Activated CD4-positive, alpha-beta memory T cell treated with anti-CD3 and anti-CD28 coated beads, Interleukin-2, amount 10 ng/mL, durations not matched to agents 7 days and 5 days (primary cell): ENCODE measurements around the gene SLCO2B1. TPM values are rescaled to one million over a fixed set of nuclear protein-coding genes. Genes with fewer than 3 reads are reported as not detected.

Experiments used
- CTCF ChIA-PET: fragments of 350-600 bp; sonication (Branson Sonifier 250); formaldehyde crosslinking; loops from one replicate; lab custom pipeline; 2021; ENCODE audit warnings: antibody characterized with exemption, inconsistent platforms; lab: Charles Lee
- POLR2A ChIA-PET: fragments of 350-600 bp; sonication (Branson Sonifier 250); formaldehyde crosslinking; loops from one replicate; lab custom pipeline; 2021; ENCODE audit warnings: antibody characterized with exemption; lab: Charles Lee
- DNase-seq: peaks from one replicate; pipeline ENCODE4 v3.0.0-alpha.2; 2020
- H3K27ac Mint-ChIP-seq: one replicate; pipeline ENCODE4 v1.8.0; 2021; ENCODE audit warnings: mild to moderate bottlenecking, mixed read lengths
- H3K27me3 Mint-ChIP-seq: one replicate; pipeline ENCODE4 v1.8.0; 2021; ENCODE audit warnings: mixed read lengths
- H3K36me3 Mint-ChIP-seq: one replicate; pipeline ENCODE4 v1.8.0; 2021; ENCODE audit warnings: low read depth, mixed read lengths
- H3K4me1 Mint-ChIP-seq: one replicate; pipeline ENCODE4 v1.8.0; 2021; ENCODE audit warnings: mixed read lengths
- H3K4me3 Mint-ChIP-seq: one replicate; pipeline ENCODE4 v1.8.0; 2021; ENCODE audit warnings: mild to moderate bottlenecking, mixed read lengths
- H3K9me3 Mint-ChIP-seq: one replicate; pipeline ENCODE4 v1.8.0; 2021; ENCODE audit warnings: mixed read lengths
- total RNA-seq, 2 experiments: library from RNA; stranded (reverse); gene quantifications; one replicate each; pipeline ENCODE4 v1.2.3, GENCODE V29; 2021

SLCO2B1 gene
- total RNA-seq, 2 experiments from 2014 or later: 0.23 to 0.30 TPM

DNA sequence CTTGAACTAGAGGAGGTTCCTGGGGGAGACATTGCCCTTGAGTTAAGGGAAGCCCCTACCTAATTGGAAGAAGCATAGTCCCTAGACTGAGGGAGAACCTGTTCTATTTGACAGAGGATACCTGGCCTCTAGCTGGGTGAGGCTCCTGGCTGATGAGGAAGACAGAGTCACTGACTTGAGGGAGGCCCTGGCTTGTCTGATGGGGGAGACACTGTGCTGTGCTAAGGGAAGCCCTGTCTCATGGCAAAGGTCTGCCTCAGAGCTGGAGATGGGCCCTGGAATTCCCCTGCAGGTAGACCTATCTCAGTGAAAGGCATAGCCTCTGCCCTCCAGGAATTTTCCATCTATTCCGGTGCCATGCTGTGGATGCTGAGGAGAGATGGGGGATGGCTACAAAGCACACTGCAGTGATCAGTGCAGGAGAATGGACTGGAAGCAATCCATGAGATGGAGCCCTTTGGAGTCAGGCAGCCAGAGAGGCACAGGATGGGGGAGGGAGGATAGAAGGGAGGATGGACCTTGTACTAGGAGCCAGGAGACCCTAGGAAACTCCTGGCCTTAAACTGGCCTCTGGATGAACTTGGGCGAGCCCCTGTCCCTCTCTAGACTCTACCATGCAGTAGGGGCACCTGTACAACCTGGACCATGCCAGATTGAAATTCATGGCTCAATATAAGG is 39.9 kb downstream of the SLCO2B1 start:
- CTCF ChIA-PET: interaction anchor here (0.6 to 2.5 kb wide), 3 partner anchors 14 to 47 kb away, joined by 3 to 9 read pairs (median 7); no protein-coding TSS in a partner anchor
- Mint-ChIP-seq H3K27ac (no peak overlapping the region), H3K27me3 (peaks cover 12% of the 10 kb centered on the region), H3K9me3 (no peaks in the 10 kb centered on the region), H3K36me3 (no peaks in the 10 kb centered on the region), H3K4me1 (no peaks in the 10 kb centered on the region), H3K4me3 (no peak overlapping the region)
- DNase-seq: no peak
- POLR2A ChIA-PET: no interaction called here

DNA sequence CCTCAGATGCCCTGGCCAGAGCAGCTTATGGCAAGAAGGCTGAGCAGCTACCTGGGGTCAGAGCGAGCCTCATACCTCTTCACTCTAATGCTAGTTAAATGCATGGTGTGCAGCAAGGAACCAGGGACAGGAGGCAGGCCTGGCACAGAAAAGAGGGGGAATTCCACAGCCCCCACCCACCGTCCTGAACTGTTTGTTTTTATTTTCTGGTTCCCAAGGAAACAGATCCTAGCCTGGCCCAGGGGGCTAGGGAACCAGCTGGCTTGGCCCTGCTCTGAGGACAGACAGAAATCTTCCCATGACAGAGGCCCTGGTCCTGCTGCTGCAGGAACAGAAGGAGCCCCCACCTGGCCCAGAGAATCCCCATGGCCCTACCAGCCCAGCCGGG is 40.4 kb downstream of the SLCO2B1 start:
- ChIA-PET POLR2A (no interaction called here), CTCF (interaction anchor here (2.5 kb wide), 1 partner anchor 14 kb away, joined by 7 read pairs; no protein-coding TSS in a partner anchor)
- H3K4me1 Mint-ChIP-seq: no peaks in the 10 kb centered on the region
- H3K27ac Mint-ChIP-seq: no peak overlapping the region
- H3K27me3 Mint-ChIP-seq: peaks cover 10% of the 10 kb centered on the region
- DNase-seq: no peak
- H3K36me3 Mint-ChIP-seq: no peaks in the 10 kb centered on the region
- H3K4me3 Mint-ChIP-seq: no peak overlapping the region
- H3K9me3 Mint-ChIP-seq: no peaks in the 10 kb centered on the region

DNA sequence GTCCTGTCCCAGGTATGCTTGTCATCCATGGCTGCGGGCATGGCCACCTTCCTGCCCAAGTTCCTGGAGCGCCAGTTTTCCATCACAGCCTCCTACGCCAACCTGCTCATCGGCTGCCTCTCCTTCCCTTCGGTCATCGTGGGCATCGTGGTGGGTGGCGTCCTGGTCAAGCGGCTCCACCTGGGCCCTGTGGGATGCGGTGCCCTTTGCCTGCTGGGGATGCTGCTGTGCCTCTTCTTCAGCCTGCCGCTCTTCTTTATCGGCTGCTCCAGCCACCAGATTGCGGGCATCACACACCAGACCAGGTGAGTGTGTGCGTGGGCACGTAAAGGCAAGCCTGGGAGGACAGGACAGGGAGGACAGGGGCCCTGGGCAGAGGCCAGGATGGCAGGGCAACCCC is 42.4 kb downstream of the SLCO2B1 start:
- Mint-ChIP-seq H3K36me3 (no peaks in the 10 kb centered on the region), H3K4me1 (no peaks in the 10 kb centered on the region), H3K27ac (no peak overlapping the region), H3K9me3 (no peaks in the 10 kb centered on the region), H3K27me3 (peaks cover 9% of the 10 kb centered on the region), H3K4me3 (no peak overlapping the region)
- CTCF ChIA-PET: interaction anchor here (1.0 to 2.5 kb wide), 3 partner anchors 12 to 171 kb away, joined by 3 to 7 read pairs (median 4); no protein-coding TSS in a partner anchor
- POLR2A ChIA-PET: no interaction called here
- no peak for DNase-seq

DNA sequence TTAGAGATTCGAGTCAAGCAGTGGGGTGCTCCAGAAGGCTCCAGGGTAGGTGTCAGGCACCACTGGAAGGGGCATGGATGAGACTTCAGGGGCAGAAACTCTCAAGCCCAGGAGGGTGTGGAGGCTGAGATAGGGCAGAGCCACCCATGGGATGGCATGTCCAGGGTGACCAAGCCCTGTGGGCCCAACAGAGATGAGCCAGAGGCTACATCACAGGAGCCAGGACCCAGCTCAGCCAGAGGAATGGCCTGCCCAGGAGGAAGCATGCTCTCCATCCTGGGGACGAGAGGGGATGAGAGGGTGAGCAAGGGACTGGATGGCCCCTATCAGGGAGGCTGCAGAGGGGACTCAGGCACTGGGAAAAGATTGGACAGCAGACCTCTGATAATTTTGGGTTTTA is 42.8 kb downstream of the SLCO2B1 start:
- peaks cover 11% of the 10 kb centered on the region for H3K27me3 Mint-ChIP-seq
- DNase-seq: no peak
- no peaks in the 10 kb centered on the region for H3K36me3 Mint-ChIP-seq
- H3K4me3 Mint-ChIP-seq: no peak overlapping the region
- no peaks in the 10 kb centered on the region for H3K4me1 Mint-ChIP-seq
- H3K27ac Mint-ChIP-seq: no peak overlapping the region
- POLR2A ChIA-PET: no interaction called here
- CTCF ChIA-PET: interaction anchor here (1.0 to 4.4 kb wide), 3 partner anchors 12 to 171 kb away, joined by 3 to 41 read pairs (median 4); no protein-coding TSS in a partner anchor
- no peaks in the 10 kb centered on the region for H3K9me3 Mint-ChIP-seq

DNA sequence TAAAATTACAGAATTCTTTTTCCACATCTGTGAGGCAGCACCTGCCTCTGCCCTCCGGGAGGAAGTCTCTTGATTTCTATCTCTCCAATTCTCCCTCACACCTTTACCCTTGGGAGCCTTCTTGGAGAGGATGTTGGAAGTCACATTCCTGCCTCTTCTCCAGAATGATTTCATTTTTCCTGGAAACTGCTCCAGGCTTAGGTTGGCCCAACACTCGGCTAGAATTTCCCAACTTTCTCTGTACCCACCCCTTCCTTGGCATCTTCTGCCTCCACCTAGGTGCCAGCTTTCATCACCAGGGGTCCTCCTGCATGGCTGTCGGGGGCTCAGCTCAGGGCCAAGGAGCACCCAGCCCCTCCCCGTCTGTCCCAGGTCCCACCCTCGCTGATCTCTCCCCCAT is 43.2 kb downstream of the SLCO2B1 start:
- POLR2A ChIA-PET: no interaction called here
- H3K36me3 Mint-ChIP-seq: no peaks in the 10 kb centered on the region
- no peak overlapping the region for H3K4me3 Mint-ChIP-seq
- no peaks in the 10 kb centered on the region for H3K4me1 Mint-ChIP-seq
- peaks cover 13% of the 10 kb centered on the region for H3K27me3 Mint-ChIP-seq
- no peak overlapping the region for H3K27ac Mint-ChIP-seq
- no peak for DNase-seq
- H3K9me3 Mint-ChIP-seq: no peaks in the 10 kb centered on the region
- CTCF ChIA-PET: interaction anchor here (1.0 to 4.4 kb wide), 4 partner anchors 11 to 172 kb away, joined by 3 to 41 read pairs (median 9); no protein-coding TSS in a partner anchor

DNA sequence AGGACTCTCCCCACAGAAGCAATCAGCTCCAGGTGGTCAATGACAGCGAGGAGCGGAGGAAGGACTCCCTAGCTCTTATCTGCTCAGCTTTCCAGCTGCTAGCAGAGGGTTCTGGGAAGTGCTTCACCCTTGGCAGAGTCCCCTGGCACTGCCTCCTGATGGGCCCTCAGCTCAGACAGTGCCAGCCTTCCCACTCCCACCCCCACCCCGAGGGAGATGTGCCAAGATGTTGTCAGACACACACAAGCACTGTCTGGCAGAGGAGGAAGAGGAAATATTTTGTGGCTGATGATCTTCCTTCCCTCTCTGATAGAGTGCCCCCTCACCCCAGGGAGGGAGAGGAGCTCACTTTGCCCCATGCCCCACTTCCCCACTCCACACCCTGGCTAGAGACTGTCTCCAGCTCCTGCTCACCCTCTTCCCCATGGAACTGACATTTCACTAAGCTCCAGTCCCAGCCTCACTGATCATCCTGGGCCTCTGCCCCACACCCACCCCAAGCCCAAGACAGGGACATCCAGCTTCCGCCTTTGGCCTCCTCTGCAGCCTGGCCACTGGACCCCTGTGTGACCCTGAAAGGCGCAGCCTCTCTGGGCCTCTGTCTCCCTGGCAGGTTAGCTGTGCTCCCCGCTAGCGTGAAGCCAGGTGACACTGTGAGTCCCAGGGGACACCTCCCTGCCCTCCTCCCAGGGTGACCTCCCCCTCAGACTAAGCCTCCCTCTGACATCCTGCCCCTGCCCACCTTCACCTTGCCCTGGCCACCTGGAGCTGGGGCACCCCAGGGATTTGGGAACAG is 44.5 kb downstream of the SLCO2B1 start:
- Mint-ChIP-seq H3K36me3 (no peaks in the 10 kb centered on the region), H3K4me1 (no peaks in the 10 kb centered on the region), H3K4me3 (no peak overlapping the region), H3K27ac (no peak overlapping the region), H3K9me3 (no peaks in the 10 kb centered on the region), H3K27me3 (peaks cover 14% of the 10 kb centered on the region)
- no peak for DNase-seq
- POLR2A ChIA-PET: interaction anchor here (0.6 to 1.8 kb wide), 3 partner anchors 10 to 39 kb away, joined by 3 to 4 read pairs (median 4); no protein-coding TSS in a partner anchor
- CTCF ChIA-PET: interaction anchor here (0.9 to 4.4 kb wide), 5 partner anchors 10 to 53 kb away, joined by 3 to 41 read pairs (median 4); no protein-coding TSS in a partner anchor

DNA sequence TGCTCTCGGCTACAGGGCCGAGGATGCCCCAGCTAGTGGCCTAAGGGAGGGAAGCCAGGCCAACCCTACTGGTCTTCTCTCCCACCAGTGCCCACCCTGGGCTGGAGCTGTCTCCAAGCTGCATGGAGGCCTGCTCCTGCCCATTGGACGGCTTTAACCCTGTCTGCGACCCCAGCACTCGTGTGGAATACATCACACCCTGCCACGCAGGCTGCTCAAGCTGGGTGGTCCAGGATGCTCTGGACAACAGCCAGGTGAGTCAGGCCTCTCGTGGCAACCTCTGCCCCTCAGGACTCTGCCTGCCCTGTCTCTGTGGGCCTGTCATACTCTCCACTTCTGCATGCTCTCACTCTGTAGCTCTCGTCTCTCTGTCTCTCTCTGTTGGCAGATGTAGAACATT is 45.5 kb downstream of the SLCO2B1 start:
- no peak overlapping the region for H3K27ac Mint-ChIP-seq
- DNase-seq: no peak
- H3K27me3 Mint-ChIP-seq: peaks cover 14% of the 10 kb centered on the region
- H3K4me3 Mint-ChIP-seq: no peak overlapping the region
- H3K9me3 Mint-ChIP-seq: no peaks in the 10 kb centered on the region
- POLR2A ChIA-PET: interaction anchor here (1.3 to 1.8 kb wide), 2 partner anchors 9 to 22 kb away, joined by 4 read pairs; no protein-coding TSS in a partner anchor
- H3K36me3 Mint-ChIP-seq: no peaks in the 10 kb centered on the region
- H3K4me1 Mint-ChIP-seq: no peaks in the 10 kb centered on the region
- CTCF ChIA-PET: interaction anchor here (0.9 to 4.4 kb wide), 5 partner anchors 8 to 54 kb away, joined by 3 to 41 read pairs (median 4); no protein-coding TSS in a partner anchor

DNA sequence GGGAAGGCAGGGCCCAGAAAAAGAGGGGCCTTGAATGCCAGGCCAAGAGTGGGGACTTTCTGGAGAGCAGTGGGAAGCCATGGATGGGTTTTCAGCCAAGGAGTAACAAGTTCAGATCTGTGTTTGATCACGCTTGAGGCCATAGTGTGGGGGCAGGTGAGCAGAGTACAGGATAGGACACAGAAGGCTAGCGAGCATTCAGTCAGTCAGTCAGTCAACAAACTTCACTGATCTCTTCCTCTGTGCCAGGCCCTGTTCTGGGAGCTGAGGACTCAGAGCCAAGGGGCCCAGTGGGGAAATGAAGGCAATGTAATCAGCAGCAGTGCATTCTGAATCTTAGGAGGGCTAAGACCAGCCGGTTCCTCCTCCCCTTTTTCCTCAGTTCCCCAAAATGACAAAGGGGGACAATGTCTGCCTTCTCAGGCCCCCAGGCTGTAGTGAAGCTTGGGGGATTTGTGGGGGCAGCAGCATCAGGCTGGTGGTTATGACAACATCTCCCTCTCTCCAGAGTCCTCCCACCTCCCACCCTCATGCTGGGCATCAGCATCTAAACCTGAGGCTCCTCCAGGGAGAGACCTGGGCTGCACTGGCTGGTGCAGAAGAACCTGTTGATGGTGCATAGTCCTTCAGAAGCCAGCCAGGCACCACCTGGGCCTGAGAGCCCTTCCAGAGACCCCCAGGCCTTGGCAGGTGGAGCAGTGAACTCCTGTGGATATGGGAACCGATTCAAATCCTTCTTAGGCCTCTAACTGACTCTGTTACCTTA is 46.8 kb downstream of the SLCO2B1 start:
- ChIA-PET CTCF (interaction anchor here (4.4 kb wide), 1 partner anchor 56 kb away, joined by 41 read pairs; no protein-coding TSS in a partner anchor), POLR2A (no interaction called here)
- no peaks in the 10 kb centered on the region for H3K4me1 Mint-ChIP-seq

DNA sequence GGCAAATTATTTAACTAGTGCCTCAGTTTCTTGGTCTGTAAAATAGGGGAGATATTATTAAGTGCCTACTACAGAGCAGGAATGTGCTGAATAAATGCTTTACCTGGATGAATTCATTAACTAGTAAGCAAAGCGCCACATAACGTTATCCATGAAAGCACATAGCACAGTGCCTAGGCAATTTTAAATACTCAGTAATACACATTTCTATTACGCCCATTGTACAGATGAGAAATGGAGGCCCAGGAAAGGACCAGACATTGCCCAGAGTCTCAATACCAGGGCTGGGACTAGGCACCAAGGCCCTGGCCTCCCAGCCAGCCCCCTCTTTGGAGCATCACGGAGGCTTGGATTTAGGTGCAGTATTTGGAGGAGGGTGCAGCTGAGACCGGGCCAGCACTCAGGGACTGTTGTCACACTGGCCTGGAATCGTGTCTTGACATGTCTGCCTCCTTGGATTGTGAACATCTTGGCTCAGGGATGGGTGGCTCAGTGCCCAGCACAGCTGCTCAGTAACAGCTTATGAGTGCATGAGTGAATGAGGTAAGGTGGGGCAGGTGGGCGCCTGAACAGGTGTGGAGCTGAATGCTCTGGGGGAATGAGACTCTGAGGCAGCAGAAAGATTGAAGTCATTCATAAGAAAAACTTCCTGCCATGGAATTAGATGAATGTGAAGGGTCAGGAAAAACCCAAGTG is 47.5 kb downstream of the SLCO2B1 start:
- H3K9me3 Mint-ChIP-seq: no peaks in the 10 kb centered on the region
- H3K4me3 Mint-ChIP-seq: no peak overlapping the region
- H3K27me3 Mint-ChIP-seq: peaks cover 14% of the 10 kb centered on the region
- CTCF ChIA-PET: interaction anchor here (4.4 to 15.0 kb wide), 2 partner anchors 56 kb away, joined by 41 to 581 read pairs; no protein-coding TSS in a partner anchor
- no peaks in the 10 kb centered on the region for H3K36me3 Mint-ChIP-seq
- H3K4me1 Mint-ChIP-seq: no peaks in the 10 kb centered on the region
- no peak for DNase-seq
- POLR2A ChIA-PET: interaction anchor here (1.2 kb wide), 1 partner anchor 58 kb away, joined by 3 read pairs; no protein-coding TSS in a partner anchor
- H3K27ac Mint-ChIP-seq: no peak overlapping the region

More for the DNA sequence above, 46.8 kb downstream of the SLCO2B1 start:
- Mint-ChIP-seq H3K4me3 (no peak overlapping the region), H3K27ac (no peak overlapping the region), H3K27me3 (peaks cover 14% of the 10 kb centered on the region), H3K9me3 (no peaks in the 10 kb centered on the region), H3K36me3 (no peaks in the 10 kb centered on the region)
- DNase-seq: no peak

DNA sequence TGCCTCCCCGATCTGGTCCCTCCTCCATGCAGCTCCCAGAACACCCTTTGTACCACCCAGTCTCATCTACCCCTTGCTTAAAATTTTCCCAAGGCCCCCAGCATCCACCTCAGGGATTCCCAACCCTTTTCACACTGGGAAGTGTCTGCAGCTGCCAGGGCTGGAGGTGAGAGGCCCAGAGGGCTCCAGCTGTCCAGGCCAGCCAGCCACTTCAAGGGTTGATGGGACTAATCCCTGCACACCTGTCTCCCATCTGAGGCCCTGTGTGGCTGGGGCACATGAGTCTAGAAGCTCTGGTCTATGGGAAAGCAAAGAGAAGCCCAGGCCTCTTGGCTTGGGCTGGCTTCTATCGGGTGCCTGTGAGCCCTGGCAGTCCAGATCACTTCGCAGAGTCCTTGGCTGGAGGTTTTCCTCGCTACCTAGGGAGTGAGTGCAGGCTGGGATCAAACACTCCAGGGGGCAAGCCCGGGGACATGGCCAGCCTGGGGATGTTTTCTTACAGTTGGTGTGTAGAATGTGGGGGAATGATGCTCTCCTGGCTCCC is 48.6 kb downstream of the SLCO2B1 start:
- ChIA-PET CTCF (interaction anchor here (15.0 kb wide), 1 partner anchor 57 kb away, joined by 581 read pairs; no protein-coding TSS in a partner anchor), POLR2A (interaction anchor here (1.2 kb wide), 1 partner anchor 59 kb away, joined by 3 read pairs; no protein-coding TSS in a partner anchor)
- DNase-seq: no peak
- no peak overlapping the region for H3K27ac Mint-ChIP-seq
- H3K9me3 Mint-ChIP-seq: no peaks in the 10 kb centered on the region
- H3K36me3 Mint-ChIP-seq: no peaks in the 10 kb centered on the region
- H3K4me1 Mint-ChIP-seq: no peaks in the 10 kb centered on the region
- peaks cover 14% of the 10 kb centered on the region for H3K27me3 Mint-ChIP-seq
- no peak overlapping the region for H3K4me3 Mint-ChIP-seq

DNA sequence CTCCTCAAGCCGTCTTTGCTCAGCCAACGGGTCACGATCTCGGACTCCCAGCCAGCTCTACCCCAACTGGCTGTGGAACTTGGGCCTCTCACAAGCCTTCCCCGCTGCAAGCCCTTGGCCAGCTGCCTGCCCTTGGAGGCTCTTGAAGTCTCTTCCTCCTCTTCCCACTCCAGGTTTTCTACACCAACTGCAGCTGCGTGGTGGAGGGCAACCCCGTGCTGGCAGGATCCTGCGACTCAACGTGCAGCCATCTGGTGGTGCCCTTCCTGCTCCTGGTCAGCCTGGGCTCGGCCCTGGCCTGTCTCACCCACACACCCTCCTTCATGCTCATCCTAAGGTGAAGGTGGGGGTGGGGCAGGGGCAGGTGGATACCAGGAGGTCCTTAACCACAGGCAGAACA is 49.1 kb downstream of the SLCO2B1 start:
- Mint-ChIP-seq H3K36me3 (no peaks in the 10 kb centered on the region), H3K27me3 (peaks cover 10% of the 10 kb centered on the region), H3K4me3 (no peak overlapping the region), H3K27ac (no peak overlapping the region), H3K9me3 (no peaks in the 10 kb centered on the region), H3K4me1 (no peaks in the 10 kb centered on the region)
- no peak for DNase-seq
- CTCF ChIA-PET: interaction anchor here (15.0 kb wide), 1 partner anchor 58 kb away, joined by 581 read pairs; no protein-coding TSS in a partner anchor
- POLR2A ChIA-PET: no interaction called here
